HG03175 (cell line): Measurements from ENCODE around the gene SOX6.
"Not testable (repeated sequence)": the region's sequence is repeated elsewhere in the genome, so short reads cannot be mapped to it uniquely, and the experiment has no call there.

Experiments used
- ATAC-seq: cut with Tn5 transposase; IDR thresholded peaks from one replicate; pipeline ENCODE4 v1.9.1; 2021; ENCODE audit warnings: mild to moderate bottlenecking, moderate library complexity; ENCODE audit not compliant: unreplicated experiment

SOX6 gene

DNA sequence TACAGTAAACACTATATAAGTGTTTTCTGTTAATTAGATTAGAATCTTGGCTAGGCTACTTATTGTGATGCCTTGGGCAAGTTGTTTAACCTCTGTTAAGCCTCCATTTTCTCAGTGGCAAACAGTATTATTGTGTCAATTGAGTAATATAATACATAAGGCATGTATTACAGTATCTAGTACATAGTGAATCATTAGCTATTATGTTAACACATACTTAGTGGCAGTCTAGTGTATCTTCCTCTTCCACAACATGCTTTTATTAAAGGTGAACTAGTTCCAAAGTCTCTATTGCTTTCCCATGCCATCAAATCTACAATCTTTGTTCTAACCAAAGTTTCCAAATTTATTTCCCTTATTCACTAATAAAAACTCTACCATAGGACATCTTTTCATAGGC is 200.9 kb downstream of the SOX6 start:
- no peak for ATAC-seq

DNA sequence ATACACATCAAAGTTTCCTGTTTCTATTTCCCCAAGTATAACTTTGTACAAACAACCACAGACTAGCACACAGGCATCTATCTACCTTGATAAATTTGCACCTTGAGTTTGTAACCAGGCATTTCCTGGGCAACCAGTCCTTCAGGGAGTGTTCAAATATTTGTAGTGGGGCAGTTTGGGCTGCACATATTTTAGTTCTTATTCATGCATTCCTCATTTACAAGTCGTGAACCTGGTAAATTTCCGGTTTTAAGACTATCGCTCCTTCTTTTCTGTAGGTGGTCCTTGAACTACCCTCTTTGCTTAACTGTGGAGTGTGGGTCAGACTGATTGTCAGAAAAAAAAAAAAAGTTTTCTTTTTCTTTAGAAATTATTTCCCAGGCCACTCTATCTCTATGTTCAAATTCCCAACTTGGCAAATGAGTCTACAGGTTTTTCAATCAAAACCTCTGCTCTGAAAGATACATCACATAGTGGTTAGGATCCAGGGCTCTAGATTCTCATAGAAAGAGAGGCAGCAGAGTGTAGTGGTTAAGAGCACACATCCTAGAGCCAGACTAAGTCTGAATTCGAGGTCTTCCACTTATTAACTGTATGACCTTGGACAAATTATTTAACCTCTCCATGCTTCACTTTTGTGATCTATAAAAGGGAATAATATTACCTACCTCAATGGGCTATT is 201.5 kb downstream of the SOX6 start:
- ATAC-seq: no peak

DNA sequence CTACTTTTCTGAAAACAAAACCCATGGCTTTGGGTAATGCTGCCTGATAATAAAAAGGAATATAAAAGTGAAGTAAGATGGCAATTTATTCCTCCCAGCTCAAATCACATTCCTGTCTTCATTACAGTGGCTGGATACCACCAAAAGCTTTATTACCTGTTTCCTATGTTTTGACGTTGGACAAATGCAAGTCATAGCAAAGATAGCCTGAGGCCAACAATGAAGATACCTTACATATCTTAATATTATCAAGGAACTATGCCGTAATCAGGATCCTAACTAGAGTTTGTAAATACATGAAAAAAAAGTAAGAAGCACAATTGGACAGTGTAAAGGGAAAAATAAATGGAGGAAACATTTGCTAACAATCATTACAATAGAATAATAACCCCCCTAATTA is 202.4 kb downstream of the SOX6 start:
- ATAC-seq: no peak

DNA sequence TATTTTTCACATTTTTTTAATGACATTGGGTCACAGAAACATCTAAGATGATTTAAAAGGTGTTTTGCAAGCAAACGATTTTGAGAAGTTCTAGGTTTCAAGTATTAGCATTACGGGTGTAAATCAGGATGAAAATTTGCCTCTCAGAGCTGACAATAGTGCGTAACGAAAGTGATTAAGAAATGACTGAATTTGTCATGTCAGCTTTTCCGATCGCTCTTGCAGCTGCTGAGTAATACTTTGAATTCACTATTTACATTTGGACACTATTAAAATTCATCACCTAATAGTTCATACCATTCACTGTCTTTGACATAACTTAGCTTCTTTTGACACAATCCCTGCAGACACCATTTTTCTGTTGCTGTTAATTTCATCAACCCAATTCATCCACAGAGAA is 205.2 kb downstream of the SOX6 start:
- no peak for ATAC-seq

DNA sequence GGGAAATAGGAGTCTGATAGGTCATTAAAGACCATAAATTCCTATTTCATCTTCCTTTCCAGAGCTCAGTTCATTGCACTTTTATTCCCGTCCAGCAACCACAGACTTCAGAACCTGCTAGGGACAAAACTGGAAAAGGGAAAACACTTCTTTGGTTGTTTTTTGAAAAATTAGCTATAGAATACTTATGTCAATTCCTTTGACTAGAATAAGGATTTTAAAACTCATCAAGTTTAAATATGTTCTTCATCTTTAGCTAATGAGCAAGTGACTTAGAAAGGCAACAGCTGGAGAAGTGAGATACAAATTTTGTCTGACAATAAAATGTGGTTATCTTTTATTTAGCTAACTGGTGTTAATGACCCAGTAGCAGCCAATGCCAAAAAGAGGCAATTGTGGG is 206.9 kb downstream of the SOX6 start:
- no peak for ATAC-seq

DNA sequence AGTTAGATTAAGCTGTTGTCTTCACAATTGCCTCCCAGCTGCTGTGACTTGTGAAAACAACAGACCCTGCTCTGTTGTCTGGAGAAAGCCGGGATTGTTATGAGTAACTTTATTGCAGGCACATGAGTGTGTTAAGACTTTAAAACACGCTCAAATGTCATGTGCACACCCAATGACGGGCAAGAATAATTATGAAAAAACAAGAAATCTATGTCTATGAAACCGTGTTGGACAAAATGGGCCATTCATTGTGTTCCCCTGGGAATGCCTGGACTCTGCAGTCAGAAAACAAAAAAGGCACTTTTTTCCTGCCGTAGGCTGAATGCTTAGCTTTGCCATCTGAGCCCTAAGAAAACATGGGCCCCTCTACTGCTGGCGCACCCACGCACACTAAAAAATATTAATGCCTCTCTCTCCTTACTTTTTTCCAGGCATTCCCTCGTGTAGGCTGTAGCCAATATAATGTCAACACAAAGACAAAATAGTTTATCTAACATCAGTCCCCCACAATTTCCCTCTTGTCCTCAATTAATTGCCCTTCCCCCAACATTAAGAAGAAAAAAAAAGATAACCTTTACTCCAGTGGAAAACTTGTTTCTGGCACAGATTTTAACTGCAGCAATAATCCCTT is 207.9 kb downstream of the SOX6 start:
- no peak for ATAC-seq

DNA sequence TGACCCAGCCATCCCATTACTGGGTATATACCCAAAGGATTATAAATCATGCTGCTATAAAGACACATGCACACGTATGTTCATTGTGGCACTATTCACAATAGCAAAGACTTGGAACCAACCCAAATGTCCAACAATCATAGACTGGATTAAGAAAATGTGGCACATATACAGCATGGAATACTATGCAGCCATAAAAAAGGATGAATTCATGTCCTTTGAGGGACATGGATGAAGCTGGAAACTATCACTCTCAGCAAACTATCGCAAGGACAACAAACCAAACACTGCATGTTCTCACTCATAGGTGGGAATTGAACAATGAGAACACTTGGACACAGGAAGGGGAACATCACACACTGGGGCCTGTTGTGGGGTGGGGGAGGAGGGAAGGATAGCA is 209.4 kb downstream of the SOX6 start:
- not testable (repeated sequence) for ATAC-seq

DNA sequence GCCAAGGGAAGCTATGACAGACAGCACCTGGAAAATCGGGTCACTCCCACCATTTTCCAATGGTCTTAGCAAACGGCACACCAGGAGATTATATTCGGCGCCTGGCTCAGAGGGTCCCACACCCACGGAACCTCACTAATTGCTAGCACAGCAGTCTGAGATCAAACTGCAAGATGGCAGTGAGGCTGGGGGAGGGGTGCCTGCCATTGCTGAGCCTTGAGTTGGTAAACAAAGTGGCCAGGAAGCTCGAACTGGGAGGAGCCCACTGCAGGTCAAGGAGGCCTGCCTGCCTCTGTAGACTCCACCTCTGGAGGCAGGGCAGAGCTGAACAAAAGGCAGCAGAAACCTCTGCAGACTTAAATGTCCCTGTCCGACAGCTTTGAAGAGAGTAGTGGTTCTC is 214.7 kb downstream of the SOX6 start:
- ATAC-seq: not testable (repeated sequence)

DNA sequence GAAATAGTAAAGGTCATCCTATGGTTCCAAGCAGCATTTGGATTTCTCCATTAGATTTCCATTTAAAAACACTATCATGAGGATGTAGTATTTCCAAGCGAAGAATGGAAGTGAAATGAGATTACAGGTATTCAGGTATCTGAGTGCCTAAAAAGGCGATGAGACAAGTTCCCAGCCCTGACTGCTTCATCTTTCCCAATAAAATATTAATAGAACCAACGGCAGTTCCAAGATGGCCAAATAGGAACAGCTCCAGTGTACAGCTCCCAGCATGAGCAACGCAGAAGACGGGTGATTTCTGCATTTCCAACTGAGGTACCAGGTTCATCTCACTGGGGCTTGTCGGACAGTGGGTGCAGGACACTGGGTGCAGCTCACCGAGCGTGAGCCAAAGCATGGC is 215.2 kb downstream of the SOX6 start:
- ATAC-seq: not testable (repeated sequence)

DNA sequence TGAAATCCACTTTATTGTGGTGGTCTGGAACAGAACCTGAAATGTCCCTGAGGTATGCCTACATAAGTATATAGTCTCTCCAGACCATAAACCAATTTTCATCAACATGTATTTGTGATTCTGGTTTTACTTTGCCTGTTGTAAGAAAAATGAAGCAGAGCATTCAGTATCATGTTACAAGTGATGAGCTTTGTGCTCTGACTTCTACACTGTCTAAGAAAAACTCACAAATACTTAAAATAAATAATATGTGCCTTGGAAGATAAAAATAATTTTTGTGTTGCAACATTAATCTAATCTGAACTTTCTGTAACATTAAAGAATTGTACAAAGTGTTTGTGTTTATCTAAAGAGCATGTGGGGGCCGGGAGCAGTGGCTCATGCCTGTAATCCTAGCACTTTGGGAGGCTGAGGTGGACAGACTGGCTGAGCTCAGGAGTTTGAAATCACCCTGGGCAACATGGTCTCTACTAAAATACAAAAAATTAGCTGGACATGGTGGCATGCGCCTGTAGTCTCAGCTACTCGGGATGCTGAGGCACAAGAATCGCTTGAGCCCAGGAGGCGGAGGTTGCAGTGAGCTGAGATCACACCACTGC is 219.5 kb downstream of the SOX6 start:
- no peak for ATAC-seq

DNA sequence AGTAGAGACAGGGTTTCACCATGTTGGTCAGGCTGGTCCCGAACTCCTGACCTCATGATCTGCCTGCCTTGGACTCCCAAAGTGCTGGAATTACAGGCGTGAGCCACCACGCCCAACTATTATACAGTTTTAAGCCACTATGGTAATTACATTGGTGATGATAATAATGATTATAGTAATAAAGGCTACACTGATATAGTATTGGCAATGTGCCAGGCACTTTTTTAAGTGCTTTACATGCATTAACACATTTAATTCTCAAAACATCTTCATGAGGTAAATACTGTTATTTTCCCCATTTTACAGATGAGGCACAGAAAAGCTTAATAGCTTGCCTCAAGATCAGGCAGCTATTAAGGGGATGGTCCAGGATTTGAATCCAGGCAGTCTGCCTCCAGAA is 222.5 kb downstream of the SOX6 start:
- no peak for ATAC-seq

DNA sequence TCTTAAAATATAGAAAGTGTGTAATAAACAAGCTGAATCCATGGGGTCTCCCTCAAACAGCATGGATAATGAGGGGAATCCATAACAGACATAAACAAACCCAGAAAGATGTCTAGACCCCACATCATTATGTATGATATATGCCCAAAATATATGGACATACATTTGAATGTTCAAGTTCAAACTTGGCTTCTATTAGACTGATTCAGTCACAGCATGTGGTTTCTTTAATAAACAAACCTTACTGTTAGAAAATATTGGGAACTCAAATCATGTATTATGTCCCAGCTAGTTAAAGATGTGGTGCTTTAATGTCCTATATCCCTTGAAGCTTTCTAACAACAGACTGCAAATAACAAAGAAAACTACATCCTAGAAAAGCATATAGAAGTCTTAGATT is 228.6 kb downstream of the SOX6 start:
- ATAC-seq: no peak

DNA sequence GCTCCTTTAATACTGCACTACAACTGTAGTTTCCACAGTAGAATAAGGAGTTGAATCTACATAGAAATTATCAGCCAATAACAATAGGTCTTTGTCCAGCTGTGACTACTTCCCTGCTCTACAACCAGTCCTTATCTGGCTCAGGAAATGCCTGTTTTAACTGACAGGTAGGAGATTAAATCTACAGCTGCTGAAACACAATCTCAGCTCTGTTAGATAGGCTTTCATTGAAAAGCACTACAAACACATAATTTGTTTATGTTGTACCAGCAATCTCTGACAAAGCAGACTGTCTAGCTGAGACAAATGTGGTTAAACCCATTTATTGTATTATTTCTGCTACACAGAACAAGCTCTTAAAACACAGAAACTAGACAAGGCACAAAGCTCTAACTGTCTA is 230.0 kb downstream of the SOX6 start:
- ATAC-seq: no peak

DNA sequence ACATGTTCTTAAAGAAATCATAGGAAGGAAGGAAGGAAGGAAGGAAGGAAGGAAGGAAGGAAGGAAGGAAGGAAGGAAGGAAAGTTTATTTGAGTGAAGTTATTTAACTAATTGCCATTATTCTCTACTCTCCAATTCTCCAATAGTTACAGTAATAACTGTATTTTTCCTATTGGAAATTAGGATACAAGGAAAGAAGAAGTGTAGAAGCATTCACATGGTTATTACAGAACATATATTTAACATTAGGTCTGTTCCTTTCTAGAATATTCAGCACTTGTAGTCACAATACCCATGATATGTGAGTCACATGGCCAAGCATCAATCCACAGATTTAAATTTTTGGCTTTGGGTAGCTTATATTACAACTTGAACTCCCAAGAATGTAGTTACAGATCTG is 230.6 kb downstream of the SOX6 start:
- ATAC-seq: no peak

DNA sequence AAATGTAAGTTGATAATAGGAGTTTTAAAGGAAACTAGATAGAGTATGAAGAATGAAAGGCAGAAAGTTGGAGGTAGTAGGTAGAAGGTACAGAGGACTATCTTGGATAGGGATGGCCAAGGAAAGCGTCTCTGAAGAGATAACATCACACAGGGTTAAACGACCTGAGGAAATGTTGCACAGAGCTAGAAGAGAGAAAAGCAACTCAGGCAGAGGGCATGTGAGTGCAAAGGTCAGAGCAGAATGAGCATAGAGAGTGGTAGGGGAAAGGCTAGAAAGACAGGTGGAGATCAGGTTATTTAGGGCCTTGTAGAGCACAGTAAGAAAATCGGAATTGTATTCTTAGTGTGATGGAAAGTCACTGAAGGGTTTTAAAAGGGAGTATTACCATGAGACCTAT is 232.0 kb downstream of the SOX6 start:
- no peak for ATAC-seq

DNA sequence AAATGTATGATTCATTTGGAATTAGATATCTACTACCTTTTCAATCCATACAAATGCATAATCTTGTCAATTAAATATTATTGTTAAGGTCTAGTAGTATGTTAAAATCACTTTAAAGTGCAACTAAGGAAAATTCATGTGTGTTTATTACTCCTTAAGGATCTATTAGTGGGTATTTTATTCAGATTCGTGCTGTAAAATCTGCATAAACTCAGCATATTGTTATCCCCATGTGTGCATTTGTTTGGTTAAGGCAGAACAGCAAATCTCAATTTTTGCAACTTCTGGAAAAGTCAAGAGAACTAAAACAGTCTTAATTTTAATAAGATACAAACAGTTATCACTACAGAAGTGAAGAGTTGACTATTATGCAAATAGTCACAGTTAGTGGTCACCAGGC is 234.5 kb downstream of the SOX6 start:
- no peak for ATAC-seq

DNA sequence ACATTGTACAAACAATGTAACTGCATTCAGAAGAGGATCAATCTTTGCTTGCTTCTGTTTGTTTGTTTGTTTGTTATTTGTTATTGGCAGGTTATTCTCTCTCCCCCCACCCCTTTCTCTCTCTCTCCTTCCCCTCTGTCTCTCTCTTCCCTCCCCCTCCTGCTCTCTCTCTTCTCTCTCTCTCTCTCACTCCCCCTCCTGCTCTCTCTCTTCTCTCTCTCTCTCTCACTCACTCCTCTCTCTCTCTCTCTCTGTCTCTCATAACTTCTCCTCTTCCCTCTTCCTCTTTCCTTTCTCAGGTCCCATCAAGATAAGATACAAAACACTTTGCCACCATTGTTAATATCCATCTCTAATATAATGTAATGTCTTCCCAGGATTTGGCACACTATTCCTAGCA is 236.3 kb downstream of the SOX6 start:
- ATAC-seq: no peak

DNA sequence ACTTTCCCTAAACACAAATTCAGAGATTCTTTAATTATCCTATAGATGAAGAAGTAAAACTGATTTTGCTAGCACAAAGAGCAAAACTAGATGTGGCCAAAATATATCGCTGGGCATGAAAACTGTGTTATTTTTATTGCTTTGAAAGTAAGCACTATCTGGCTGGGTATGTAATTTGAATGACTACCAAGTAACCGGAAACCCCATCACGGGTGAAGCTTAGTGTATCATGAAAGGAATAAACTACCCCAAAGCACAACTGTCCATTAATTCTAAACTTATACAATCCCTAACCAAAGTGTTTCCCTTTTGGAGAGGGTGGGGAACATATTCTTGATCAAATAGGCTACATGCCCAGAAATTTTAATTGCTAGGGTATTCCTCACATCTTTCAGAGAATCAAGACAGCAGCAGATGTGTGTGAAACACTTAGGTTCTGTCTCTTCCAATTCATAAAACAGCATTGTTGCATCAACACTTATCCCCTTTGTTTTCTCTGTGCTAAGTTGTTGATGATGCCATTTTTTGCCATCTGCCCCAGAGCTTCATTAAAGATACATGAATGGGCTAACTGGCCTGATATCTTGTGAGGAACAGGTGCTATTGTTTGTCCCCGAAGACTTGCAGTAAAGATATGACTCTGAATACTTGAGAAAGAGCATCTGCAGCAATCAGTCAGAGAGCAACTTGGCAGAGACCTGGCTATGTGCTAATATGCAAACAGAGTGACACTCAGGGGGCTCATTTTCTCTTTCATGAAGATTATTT is 238.2 kb downstream of the SOX6 start:
- ATAC-seq: no peak

DNA sequence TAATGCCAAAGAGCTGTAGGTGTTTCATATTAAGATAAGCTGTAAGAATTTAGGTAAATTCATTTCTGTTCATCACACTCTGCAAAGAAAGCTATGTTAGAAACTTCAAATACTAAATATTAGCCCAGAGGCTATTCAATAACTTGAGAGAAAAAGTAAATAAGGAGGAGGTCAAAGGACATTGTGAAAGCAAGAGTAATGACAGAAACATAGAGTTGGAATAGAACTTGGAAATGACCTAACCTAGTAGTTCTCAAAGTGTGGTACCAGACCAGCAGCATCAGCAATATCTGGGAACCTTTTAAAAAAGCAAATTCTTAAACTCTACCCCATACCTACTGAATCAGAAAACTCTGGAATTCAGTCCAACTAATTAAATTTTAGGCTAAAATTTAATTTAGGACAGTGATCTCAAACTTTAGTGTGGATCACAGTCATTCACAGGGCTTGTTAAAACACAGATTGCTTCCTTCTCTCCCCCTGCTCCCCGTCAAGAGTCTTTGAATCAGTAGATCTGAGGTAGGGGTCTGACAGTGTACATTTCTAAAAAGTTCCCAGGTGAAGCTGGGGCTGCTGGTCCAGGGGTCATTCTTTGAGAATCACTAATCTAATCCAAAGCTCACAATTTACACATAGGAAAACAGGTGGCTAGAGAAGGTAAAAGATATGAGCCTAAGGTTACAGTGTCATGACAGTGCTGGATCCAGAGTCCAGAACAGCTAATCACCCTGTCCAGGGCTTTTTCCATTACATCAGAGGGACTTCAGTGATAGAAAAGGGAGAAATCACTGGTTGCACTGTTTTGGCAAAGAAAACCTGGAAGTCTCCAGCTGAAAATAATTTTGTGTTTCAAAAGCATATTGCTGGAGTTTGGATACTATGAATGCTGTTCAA is 241.1 kb downstream of the SOX6 start:
- no peak for ATAC-seq

DNA sequence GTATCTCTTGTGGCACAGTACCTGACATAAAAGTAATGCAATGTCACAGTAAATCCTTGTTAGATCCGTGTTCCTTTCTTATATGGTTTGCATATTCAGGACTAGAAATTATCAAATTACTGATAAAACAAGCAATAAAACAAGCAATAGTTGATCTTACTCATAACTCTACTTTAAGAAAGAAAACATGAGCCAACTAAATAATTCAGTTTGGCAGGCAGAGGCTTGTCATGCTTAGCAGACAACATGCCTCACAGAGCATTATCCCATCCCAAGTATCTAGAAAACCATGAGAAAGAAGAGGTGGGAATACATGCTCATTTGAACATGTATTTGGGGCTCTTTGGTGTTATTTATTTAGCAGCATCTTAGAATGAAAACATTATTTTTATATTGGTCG is 241.9 kb downstream of the SOX6 start:
- no peak for ATAC-seq

DNA sequence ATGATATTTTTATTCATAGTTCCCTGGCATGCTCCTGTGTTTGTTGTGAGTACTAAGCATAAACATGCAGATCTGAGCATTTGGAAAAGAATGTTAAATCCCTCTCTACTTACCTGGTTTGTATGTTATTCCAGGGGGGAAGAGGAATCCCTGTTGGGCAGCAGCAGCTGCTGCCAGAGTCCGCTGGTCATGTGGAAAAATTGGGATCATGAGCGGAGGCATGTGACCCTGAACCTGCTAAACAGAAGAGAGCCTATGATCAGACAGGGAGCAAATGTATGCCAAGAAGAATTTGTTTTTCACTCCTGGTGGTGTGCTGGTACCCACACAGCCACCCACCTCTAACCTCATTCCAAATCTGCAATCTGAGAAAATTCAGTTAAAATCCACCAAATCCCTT is 244.7 kb downstream of the SOX6 start:
- no peak for ATAC-seq
